Measurements from ENCODE around the gene EFNA5.

- TF ChIP-seq CTCF (IDR thresholded peaks at IDR 0.05) (no peak), POLR2A (IDR thresholded peaks at IDR 0.05) (no peak)
Observed at GRCh38 chr5:107698286-107698685, 27.5 kb upstream of the EFNA5 start.

All from uterus (tissue), 2 donors.